OCI-LY7 (cell line): ENCODE results near the gene TRIM37.

Experiments
- EZH2phosphoT487 ChIP-seq: fragments of 200-600 bp; sonication (generic); IDR thresholded peaks from 2 replicates; pipeline ENCODE4 v1.6.1; 2018; ENCODE audit warnings: low read depth, borderline replicate concordance, mild to moderate bottlenecking, mixed run types, antibody characterized with exemption, low read length, moderate library complexity, mixed read lengths
- TF ChIP-seq, protein P1 (sequence below): fragments of 200-600 bp; sonication (generic); conservative IDR thresholded peaks from 2 replicates; pipeline ENCODE4 v1.5.1; 2014; ENCODE audit warnings: mild to moderate bottlenecking, antibody characterized with exemption, low read length, moderate library complexity, mixed read lengths

DNA sequence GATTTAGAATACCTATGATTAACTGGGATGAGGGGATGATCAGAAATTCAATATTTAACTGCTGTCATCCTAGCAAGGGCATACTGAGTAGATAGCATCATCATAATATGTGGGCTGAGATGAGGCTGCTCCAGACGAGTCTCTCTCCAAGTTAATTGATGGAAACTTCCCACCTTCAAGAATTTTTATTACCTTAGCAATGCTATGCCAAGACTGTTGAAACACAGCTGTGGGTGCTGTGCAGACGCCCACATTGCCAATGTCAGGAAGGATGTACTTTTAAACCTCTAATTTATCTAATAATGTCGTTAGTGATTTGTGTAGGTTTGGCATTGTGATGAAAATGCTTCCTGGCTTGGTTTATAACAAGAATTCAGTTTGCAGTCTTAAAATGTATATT lies 170.4 kb downstream of the TRIM37 start:
- TF ChIP-seq, protein P1, sequence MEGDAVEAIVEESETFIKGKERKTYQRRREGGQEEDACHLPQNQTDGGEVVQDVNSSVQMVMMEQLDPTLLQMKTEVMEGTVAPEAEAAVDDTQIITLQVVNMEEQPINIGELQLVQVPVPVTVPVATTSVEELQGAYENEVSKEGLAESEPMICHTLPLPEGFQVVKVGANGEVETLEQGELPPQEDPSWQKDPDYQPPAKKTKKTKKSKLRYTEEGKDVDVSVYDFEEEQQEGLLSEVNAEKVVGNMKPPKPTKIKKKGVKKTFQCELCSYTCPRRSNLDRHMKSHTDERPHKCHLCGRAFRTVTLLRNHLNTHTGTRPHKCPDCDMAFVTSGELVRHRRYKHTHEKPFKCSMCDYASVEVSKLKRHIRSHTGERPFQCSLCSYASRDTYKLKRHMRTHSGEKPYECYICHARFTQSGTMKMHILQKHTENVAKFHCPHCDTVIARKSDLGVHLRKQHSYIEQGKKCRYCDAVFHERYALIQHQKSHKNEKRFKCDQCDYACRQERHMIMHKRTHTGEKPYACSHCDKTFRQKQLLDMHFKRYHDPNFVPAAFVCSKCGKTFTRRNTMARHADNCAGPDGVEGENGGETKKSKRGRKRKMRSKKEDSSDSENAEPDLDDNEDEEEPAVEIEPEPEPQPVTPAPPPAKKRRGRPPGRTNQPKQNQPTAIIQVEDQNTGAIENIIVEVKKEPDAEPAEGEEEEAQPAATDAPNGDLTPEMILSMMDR, result no peak
- no peak for TF ChIP-seq EZH2phosphoT487
